GM23338 (cell line): ENCODE results near the gene NAAA.

Experiments
- CREB1 ChIP-seq: fragments of 250-450 bp; sonication (Bioruptor Pico); IDR thresholded peaks from 2 replicates; pipeline ENCODE4 v1.5.0; 2020; ENCODE audit warnings: low read depth, mild to moderate bottlenecking, moderate library complexity
- EZH2 ChIP-seq: fragments of 200-600 bp; sonication (generic); IDR thresholded peaks from one replicate; pipeline ENCODE4 v1.8.0; 2017; ENCODE audit warnings: antibody characterized with exemption, mild to moderate bottlenecking, low read depth; ENCODE audit not compliant: unreplicated experiment
- EZH2phosphoT487 ChIP-seq: fragments of 200-600 bp; sonication (generic); IDR thresholded peaks from one replicate; pipeline ENCODE4 v1.8.1; 2018; ENCODE audit warnings: antibody characterized with exemption; ENCODE audit not compliant: unreplicated experiment
- POLR2AphosphoS5 ChIP-seq: IDR thresholded peaks from 2 replicates; pipeline ENCODE4 v1.6.1; 2016; ENCODE audit warnings: antibody characterized with exemption, low read depth
- STAT1 ChIP-seq: IDR thresholded peaks from one replicate; pipeline ENCODE4 v1.6.1; 2016; ENCODE audit warnings: antibody characterized with exemption; ENCODE audit not compliant: unreplicated experiment
- ZNF114 ChIP-seq: fragments of 250-450 bp; sonication (Bioruptor Pico); IDR thresholded peaks from 2 replicates; pipeline ENCODE4 v1.5.0; 2020; ENCODE audit warnings: mild to moderate bottlenecking, moderate library complexity
- TF ChIP-seq, protein P1 (sequence below), 2 experiments: fragments of 200-600 bp in 1 of 2; sonication (generic) in 1 of 2; conservative IDR thresholded peaks; 2 replicates each; pipeline versions ENCODE4 v1.5.1 to v1.6.1; 2016 to 2017; ENCODE audit warnings: antibody characterized with exemption in 2 of 2, low read depth in 2 of 2, mild to moderate bottlenecking in 2 of 2, moderate library complexity in 1 of 2
- TF ChIP-seq, protein P2 (sequence below): IDR thresholded peaks from one replicate; pipeline ENCODE4 v1.6.1; 2018; ENCODE audit warnings: antibody characterized with exemption; ENCODE audit not compliant: unreplicated experiment
- TF ChIP-seq, protein P3 (sequence below): IDR thresholded peaks from 2 replicates; pipeline ENCODE4 v1.6.1; 2016; ENCODE audit warnings: antibody characterized with exemption
- TF ChIP-seq, protein P4 (sequence below): fragments of 250-450 bp; sonication (Bioruptor Pico); IDR thresholded peaks from 2 replicates; pipeline ENCODE4 v1.5.0; 2020; ENCODE audit warnings: mild to moderate bottlenecking, moderate library complexity

DNA sequence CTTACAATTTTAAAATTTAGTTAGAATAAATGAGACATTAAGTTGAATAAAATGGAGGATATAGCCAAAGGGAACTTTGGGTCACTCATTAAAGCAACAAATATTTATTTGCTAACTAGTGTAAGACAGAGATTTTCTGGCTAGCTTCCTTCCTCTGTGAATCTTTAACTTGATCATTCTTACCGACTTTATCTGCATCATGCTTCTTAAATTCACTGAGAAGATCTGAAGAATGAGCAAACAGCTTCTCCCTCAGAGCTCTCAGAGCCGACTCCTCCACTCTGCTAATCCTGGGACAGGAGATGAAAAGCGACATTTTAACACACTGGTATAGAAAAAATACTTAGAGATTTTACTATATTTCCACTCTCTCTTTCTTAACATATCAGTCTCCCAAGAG, 73.7 kb downstream of the NAAA start:
- TF ChIP-seq EZH2phosphoT487 (no peak), CREB1 (CRISPR knock-in tag) (no peak), POLR2AphosphoS5 (no peak), STAT1 (no peak), EZH2 (no peak), ZNF114 (CRISPR knock-in tag) (no peak)
- TF ChIP-seq, protein P1, sequence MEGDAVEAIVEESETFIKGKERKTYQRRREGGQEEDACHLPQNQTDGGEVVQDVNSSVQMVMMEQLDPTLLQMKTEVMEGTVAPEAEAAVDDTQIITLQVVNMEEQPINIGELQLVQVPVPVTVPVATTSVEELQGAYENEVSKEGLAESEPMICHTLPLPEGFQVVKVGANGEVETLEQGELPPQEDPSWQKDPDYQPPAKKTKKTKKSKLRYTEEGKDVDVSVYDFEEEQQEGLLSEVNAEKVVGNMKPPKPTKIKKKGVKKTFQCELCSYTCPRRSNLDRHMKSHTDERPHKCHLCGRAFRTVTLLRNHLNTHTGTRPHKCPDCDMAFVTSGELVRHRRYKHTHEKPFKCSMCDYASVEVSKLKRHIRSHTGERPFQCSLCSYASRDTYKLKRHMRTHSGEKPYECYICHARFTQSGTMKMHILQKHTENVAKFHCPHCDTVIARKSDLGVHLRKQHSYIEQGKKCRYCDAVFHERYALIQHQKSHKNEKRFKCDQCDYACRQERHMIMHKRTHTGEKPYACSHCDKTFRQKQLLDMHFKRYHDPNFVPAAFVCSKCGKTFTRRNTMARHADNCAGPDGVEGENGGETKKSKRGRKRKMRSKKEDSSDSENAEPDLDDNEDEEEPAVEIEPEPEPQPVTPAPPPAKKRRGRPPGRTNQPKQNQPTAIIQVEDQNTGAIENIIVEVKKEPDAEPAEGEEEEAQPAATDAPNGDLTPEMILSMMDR (conservative IDR thresholded peaks at IDR 0.05; ENCODE audit: low read depth in 2 of 2) = no peak
- TF ChIP-seq, protein P2, sequence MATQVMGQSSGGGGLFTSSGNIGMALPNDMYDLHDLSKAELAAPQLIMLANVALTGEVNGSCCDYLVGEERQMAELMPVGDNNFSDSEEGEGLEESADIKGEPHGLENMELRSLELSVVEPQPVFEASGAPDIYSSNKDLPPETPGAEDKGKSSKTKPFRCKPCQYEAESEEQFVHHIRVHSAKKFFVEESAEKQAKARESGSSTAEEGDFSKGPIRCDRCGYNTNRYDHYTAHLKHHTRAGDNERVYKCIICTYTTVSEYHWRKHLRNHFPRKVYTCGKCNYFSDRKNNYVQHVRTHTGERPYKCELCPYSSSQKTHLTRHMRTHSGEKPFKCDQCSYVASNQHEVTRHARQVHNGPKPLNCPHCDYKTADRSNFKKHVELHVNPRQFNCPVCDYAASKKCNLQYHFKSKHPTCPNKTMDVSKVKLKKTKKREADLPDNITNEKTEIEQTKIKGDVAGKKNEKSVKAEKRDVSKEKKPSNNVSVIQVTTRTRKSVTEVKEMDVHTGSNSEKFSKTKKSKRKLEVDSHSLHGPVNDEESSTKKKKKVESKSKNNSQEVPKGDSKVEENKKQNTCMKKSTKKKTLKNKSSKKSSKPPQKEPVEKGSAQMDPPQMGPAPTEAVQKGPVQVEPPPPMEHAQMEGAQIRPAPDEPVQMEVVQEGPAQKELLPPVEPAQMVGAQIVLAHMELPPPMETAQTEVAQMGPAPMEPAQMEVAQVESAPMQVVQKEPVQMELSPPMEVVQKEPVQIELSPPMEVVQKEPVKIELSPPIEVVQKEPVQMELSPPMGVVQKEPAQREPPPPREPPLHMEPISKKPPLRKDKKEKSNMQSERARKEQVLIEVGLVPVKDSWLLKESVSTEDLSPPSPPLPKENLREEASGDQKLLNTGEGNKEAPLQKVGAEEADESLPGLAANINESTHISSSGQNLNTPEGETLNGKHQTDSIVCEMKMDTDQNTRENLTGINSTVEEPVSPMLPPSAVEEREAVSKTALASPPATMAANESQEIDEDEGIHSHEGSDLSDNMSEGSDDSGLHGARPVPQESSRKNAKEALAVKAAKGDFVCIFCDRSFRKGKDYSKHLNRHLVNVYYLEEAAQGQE = no peak
- TF ChIP-seq, protein P3, sequence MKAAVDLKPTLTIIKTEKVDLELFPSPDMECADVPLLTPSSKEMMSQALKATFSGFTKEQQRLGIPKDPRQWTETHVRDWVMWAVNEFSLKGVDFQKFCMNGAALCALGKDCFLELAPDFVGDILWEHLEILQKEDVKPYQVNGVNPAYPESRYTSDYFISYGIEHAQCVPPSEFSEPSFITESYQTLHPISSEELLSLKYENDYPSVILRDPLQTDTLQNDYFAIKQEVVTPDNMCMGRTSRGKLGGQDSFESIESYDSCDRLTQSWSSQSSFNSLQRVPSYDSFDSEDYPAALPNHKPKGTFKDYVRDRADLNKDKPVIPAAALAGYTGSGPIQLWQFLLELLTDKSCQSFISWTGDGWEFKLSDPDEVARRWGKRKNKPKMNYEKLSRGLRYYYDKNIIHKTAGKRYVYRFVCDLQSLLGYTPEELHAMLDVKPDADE = no peak
- TF ChIP-seq, protein P4, sequence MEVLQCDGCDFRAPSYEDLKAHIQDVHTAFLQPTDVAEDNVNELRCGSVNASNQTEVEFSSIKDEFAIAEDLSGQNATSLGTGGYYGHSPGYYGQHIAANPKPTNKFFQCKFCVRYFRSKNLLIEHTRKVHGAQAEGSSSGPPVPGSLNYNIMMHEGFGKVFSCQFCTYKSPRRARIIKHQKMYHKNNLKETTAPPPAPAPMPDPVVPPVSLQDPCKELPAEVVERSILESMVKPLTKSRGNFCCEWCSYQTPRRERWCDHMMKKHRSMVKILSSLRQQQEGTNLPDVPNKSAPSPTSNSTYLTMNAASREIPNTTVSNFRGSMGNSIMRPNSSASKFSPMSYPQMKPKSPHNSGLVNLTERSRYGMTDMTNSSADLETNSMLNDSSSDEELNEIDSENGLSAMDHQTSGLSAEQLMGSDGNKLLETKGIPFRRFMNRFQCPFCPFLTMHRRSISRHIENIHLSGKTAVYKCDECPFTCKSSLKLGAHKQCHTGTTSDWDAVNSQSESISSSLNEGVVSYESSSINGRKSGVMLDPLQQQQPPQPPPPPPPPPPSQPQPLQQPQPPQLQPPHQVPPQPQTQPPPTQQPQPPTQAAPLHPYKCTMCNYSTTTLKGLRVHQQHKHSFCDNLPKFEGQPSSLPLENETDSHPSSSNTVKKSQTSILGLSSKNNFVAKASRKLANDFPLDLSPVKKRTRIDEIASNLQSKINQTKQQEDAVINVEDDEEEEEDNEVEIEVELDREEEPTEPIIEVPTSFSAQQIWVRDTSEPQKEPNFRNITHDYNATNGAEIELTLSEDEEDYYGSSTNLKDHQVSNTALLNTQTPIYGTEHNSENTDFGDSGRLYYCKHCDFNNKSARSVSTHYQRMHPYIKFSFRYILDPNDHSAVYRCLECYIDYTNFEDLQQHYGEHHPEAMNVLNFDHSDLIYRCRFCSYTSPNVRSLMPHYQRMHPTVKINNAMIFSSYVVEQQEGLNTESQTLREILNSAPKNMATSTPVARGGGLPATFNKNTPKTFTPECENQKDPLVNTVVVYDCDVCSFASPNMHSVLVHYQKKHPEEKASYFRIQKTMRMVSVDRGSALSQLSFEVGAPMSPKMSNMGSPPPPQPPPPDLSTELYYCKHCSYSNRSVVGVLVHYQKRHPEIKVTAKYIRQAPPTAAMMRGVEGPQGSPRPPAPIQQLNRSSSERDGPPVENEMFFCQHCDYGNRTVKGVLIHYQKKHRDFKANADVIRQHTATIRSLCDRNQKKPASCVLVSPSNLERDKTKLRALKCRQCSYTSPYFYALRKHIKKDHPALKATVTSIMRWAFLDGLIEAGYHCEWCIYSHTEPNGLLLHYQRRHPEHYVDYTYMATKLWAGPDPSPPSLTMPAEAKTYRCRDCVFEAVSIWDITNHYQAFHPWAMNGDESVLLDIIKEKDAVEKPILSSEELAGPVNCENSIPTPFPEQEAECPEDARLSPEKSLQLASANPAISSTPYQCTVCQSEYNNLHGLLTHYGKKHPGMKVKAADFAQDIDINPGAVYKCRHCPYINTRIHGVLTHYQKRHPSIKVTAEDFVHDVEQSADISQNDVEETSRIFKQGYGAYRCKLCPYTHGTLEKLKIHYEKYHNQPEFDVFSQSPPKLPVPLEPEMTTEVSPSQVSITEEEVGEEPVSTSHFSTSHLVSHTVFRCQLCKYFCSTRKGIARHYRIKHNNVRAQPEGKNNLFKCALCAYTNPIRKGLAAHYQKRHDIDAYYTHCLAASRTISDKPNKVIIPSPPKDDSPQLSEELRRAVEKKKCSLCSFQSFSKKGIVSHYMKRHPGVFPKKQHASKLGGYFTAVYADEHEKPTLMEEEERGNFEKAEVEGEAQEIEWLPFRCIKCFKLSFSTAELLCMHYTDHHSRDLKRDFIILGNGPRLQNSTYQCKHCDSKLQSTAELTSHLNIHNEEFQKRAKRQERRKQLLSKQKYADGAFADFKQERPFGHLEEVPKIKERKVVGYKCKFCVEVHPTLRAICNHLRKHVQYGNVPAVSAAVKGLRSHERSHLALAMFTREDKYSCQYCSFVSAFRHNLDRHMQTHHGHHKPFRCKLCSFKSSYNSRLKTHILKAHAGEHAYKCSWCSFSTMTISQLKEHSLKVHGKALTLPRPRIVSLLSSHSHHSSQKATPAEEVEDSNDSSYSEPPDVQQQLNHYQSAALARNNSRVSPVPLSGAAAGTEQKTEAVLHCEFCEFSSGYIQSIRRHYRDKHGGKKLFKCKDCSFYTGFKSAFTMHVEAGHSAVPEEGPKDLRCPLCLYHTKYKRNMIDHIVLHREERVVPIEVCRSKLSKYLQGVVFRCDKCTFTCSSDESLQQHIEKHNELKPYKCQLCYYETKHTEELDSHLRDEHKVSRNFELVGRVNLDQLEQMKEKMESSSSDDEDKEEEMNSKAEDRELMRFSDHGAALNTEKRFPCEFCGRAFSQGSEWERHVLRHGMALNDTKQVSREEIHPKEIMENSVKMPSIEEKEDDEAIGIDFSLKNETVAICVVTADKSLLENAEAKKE (CRISPR knock-in tag) = no peak
